Naive thymus-derived CD4-positive, alpha-beta T cell (primary cell): ENCODE data around the gene DAAM1. TPM values are rescaled to one million over a fixed set of nuclear protein-coding genes. Genes with fewer than 3 reads are reported as not detected.

Source experiments
- ATAC-seq: fragments of 150-1000 bp; cut with Tn5 transposase; 2 replicates; pipeline ENCODE4 v1.10.0; 2021; ENCODE audit warnings: mild to moderate bottlenecking, moderate library complexity
- CTCF ChIA-PET: fragments of 350-600 bp; sonication (Branson Sonifier 250); formaldehyde crosslinking; loops from one replicate; lab custom pipeline; 2021; ENCODE audit warnings: antibody characterized with exemption; lab: Charles Lee
- POLR2A ChIA-PET: fragments of 350-600 bp; sonication (Branson Sonifier 250); formaldehyde crosslinking; loops from one replicate; lab custom pipeline; 2021; ENCODE audit warnings: antibody characterized with exemption, inconsistent platforms; lab: Charles Lee
- DNase-seq, 9 donors: peaks; one replicate each; pipeline versions ENCODE4 v3.0.0 to v3.0.0-alpha.2; 2020 to 2022; ENCODE audit warnings: mixed read lengths in 1 of 9
- H3K27ac ChIP-seq: one replicate; pipeline ENCODE4 v1.7.0; 2013; ENCODE audit warnings: mild to moderate bottlenecking, low read depth, low read length, moderate library complexity
- H3K27me3 ChIP-seq, 2 donors: one replicate each; pipeline ENCODE4 v1.7.0; 2013; ENCODE audit warnings: low read length in 2 of 2, mild to moderate bottlenecking in 2 of 2, moderate library complexity in 2 of 2; ENCODE audit not compliant: control insufficient read depth in 2 of 2, insufficient read depth in 2 of 2
- H3K36me3 ChIP-seq, 3 experiments: 1 replicate in 2 of 3; 2 replicates in 1 of 3; pipeline ENCODE4 v1.7.0; 2013; ENCODE audit warnings: low read length in 3 of 3, mild to moderate bottlenecking in 3 of 3, moderate library complexity in 1 of 3; ENCODE audit not compliant: insufficient read depth in 3 of 3, control insufficient read depth in 2 of 3
- H3K4me1 ChIP-seq, 2 donors: one replicate each; pipeline ENCODE4 v1.7.0; 2013; ENCODE audit warnings: low read length in 2 of 2, mild to moderate bottlenecking in 2 of 2, moderate library complexity in 1 of 2; ENCODE audit not compliant: control insufficient read depth in 2 of 2, insufficient read depth in 2 of 2
- H3K4me3 ChIP-seq: 2 replicates; pipeline ENCODE4 v1.7.0; 2013; ENCODE audit warnings: mild to moderate bottlenecking, low read length
- H3K9me3 ChIP-seq, 3 experiments: 1 replicate in 2 of 3; 2 replicates in 1 of 3; pipeline ENCODE4 v1.7.0; 2013; ENCODE audit warnings: low read length in 3 of 3; ENCODE audit not compliant: control insufficient read depth in 2 of 3
- H3K27ac Mint-ChIP-seq, 9 donors: one replicate each; pipeline ENCODE4 v1.8.0; 2020 to 2022; ENCODE audit warnings: mixed read lengths in 9 of 9, mild to moderate bottlenecking in 8 of 9, moderate library complexity in 5 of 9, inconsistent platforms in 2 of 9
- H3K27me3 Mint-ChIP-seq, 5 donors: one replicate each; pipeline ENCODE4 v1.8.0; 2021 to 2022; ENCODE audit warnings: mixed read lengths in 5 of 5, mild to moderate bottlenecking in 1 of 5
- H3K36me3 Mint-ChIP-seq, 5 donors: one replicate each; pipeline ENCODE4 v1.8.0; 2020 to 2022; ENCODE audit warnings: mixed read lengths in 5 of 5, mild to moderate bottlenecking in 3 of 5, inconsistent platforms in 1 of 5
- H3K4me1 Mint-ChIP-seq, 7 donors: one replicate each; pipeline ENCODE4 v1.8.0; 2020 to 2022; ENCODE audit warnings: mixed read lengths in 7 of 7, mild to moderate bottlenecking in 3 of 7, inconsistent platforms in 1 of 7
- H3K4me3 Mint-ChIP-seq, 10 donors: one replicate each; pipeline ENCODE4 v1.8.0; 2020 to 2022; ENCODE audit warnings: mild to moderate bottlenecking in 10 of 10, mixed read lengths in 10 of 10, moderate library complexity in 6 of 10, inconsistent platforms in 2 of 10
- H3K9me3 Mint-ChIP-seq, 11 donors: one replicate each; pipeline ENCODE4 v1.8.0; 2020 to 2022; ENCODE audit warnings: mixed read lengths in 11 of 11, mild to moderate bottlenecking in 4 of 11, inconsistent platforms in 1 of 11, moderate library complexity in 1 of 11
- intact Hi-C, 2 donors: fragments of 100-400 bp; cut with micrococcal nuclease; formaldehyde crosslinking; loops; one replicate each; pipeline ENCODE4 v1.15.1; 2023
- polyA plus RNA-seq, 2 donors: library from polyadenylated mRNA; unstranded; fragments of 300-500 nt; fragmentation: Illumina TruSeq; gene quantifications; one replicate each; pipeline ENCODE4 v1.2.3, GENCODE V29; 2021
- total RNA-seq, 6 experiments: library from RNA in 5 of 6; stranded (reverse) in 5 of 6; gene quantifications; 1 replicate in 5 of 6; 2 replicates in 1 of 6; pipeline ENCODE4 v1.2.3 and lab custom pipeline; 2021 to 2026

The DAAM1 gene
- total and polyA plus RNA-seq, 7 experiments from 2014 or later, result 5.5 to 21.0 (median 10.8) TPM

GRCh38 chr14:59299731-59300130, 111.3 kb downstream of the DAAM1 start:
- Histone ChIP-seq H3K9me3 (no peaks in the 10 kb centered on the region), H3K4me1 (no peaks in the 10 kb centered on the region), H3K36me3 (no peaks in the 10 kb centered on the region), H3K27ac (no peak overlapping the region), H3K4me3 (no peak overlapping the region), H3K27me3 (no peaks in the 10 kb centered on the region)
- intact Hi-C loops, result no loop called here
- POLR2A ChIA-PET, result no interaction called here
- CTCF ChIA-PET, result no interaction called here
- Mint-ChIP-seq H3K9me3 (peaks cover 0 to 2% (median 0%) of the 10 kb centered on the region in 11 donors), H3K27me3 (no peaks in the 10 kb centered on the region), H3K4me1 (peaks cover 13 to 39% (median 24%) of the 10 kb centered on the region in 7 donors), H3K27ac (no peak overlapping the region), H3K4me3 (no peak overlapping the region), H3K36me3 (peaks cover 0 to 8% (median 3%) of the 10 kb centered on the region in 5 donors)
- no peak for ATAC-seq
- no peak for DNase-seq

- Mint-ChIP-seq H3K4me3 (peak overlapping the region in 2 of 10 donors; percentile 2 to 46), H3K27me3 (no peaks in the 10 kb centered on the region), H3K9me3 (peaks cover 0 to 2% (median 0%) of the 10 kb centered on the region in 11 donors), H3K36me3 (peaks cover 0 to 6% (median 3%) of the 10 kb centered on the region in 5 donors), H3K27ac (peak overlapping the region in 2 of 9 donors; percentile 2 to 11), H3K4me1 (peaks cover 13 to 37% (median 20%) of the 10 kb centered on the region in 7 donors)
- Histone ChIP-seq H3K27me3 (no peaks in the 10 kb centered on the region), H3K4me1 (no peaks in the 10 kb centered on the region), H3K9me3 (no peaks in the 10 kb centered on the region), H3K36me3 (no peaks in the 10 kb centered on the region), H3K4me3 (no peak overlapping the region), H3K27ac (no peak overlapping the region)
- intact Hi-C loops, result no loop called here
- POLR2A ChIA-PET, result no interaction called here
- CTCF ChIA-PET, result no interaction called here
- DNase-seq (peak in 1 of 9 donors; percentile 4), ATAC-seq (no peak)
Measured at GRCh38 chr14:59301354-59301753, 112.9 kb downstream of the DAAM1 start.

GRCh38 chr14:59302313-59302712, 113.8 kb downstream of the DAAM1 start:
- intact Hi-C loops, result no loop called here
- no peaks in the 10 kb centered on the region for H3K36me3 ChIP-seq
- no peak overlapping the region for H3K27ac ChIP-seq
- Mint-ChIP-seq H3K4me1 (peaks cover 12 to 32% (median 15%) of the 10 kb centered on the region in 7 donors), H3K27ac (no peak overlapping the region), H3K27me3 (no peaks in the 10 kb centered on the region), H3K9me3 (peaks cover 0 to 2% (median 0%) of the 10 kb centered on the region in 11 donors), H3K4me3 (no peak overlapping the region), H3K36me3 (peaks cover 0 to 5% (median 3%) of the 10 kb centered on the region in 5 donors)
- no peak overlapping the region for H3K4me3 ChIP-seq
- DNase-seq (no peak), ATAC-seq (no peak)
- CTCF ChIA-PET, result no interaction called here
- H3K27me3 ChIP-seq, result no peaks in the 10 kb centered on the region
- POLR2A ChIA-PET, result no interaction called here
- H3K9me3 ChIP-seq, result no peaks in the 10 kb centered on the region
- H3K4me1 ChIP-seq, result no peaks in the 10 kb centered on the region

- Mint-ChIP-seq H3K27me3 (no peaks in the 10 kb centered on the region), H3K36me3 (peaks cover 0 to 6% (median 4%) of the 10 kb centered on the region in 5 donors), H3K4me3 (no peak overlapping the region), H3K27ac (no peak overlapping the region), H3K9me3 (peaks cover 0 to 2% (median 0%) of the 10 kb centered on the region in 11 donors), H3K4me1 (peaks cover 10 to 27% (median 13%) of the 10 kb centered on the region in 7 donors)
- Histone ChIP-seq H3K4me1 (no peaks in the 10 kb centered on the region), H3K36me3 (no peaks in the 10 kb centered on the region), H3K27me3 (no peaks in the 10 kb centered on the region), H3K9me3 (no peaks in the 10 kb centered on the region), H3K4me3 (no peak overlapping the region), H3K27ac (no peak overlapping the region)
- no peak for DNase-seq
- no peak for ATAC-seq
- CTCF ChIA-PET, result no interaction called here
- intact Hi-C loops, result no loop called here
- POLR2A ChIA-PET, result no interaction called here
Measured at GRCh38 chr14:59303216-59303615, 114.7 kb downstream of the DAAM1 start.

- DNase-seq, result no peak
- POLR2A ChIA-PET, result no interaction called here
- peaks cover 10 to 24% (median 13%) of the 10 kb centered on the region in 7 donors for H3K4me1 Mint-ChIP-seq
- H3K4me3 Mint-ChIP-seq, result no peak overlapping the region
- no peaks in the 10 kb centered on the region for H3K27me3 Mint-ChIP-seq
- H3K9me3 ChIP-seq, result no peaks in the 10 kb centered on the region
- H3K4me1 ChIP-seq, result no peaks in the 10 kb centered on the region
- H3K36me3 Mint-ChIP-seq, result peaks cover 0 to 7% (median 3%) of the 10 kb centered on the region in 5 donors
- CTCF ChIA-PET, result no interaction called here
- no peak overlapping the region for H3K27ac ChIP-seq
- no peak for ATAC-seq
- intact Hi-C loops, result no loop called here
- no peaks in the 10 kb centered on the region for H3K27me3 ChIP-seq
- H3K9me3 Mint-ChIP-seq, result peaks cover 0 to 2% (median 0%) of the 10 kb centered on the region in 11 donors
- no peak overlapping the region for H3K27ac Mint-ChIP-seq
- H3K4me3 ChIP-seq, result no peak overlapping the region
- H3K36me3 ChIP-seq, result no peaks in the 10 kb centered on the region
Measured at GRCh38 chr14:59305231-59305630, 116.8 kb downstream of the DAAM1 start.

GRCh38 chr14:59305836-59306555, 117.5 kb downstream of the DAAM1 start:
- no peak for DNase-seq
- Histone ChIP-seq H3K27me3 (no peaks in the 10 kb centered on the region), H3K4me3 (no peak overlapping the region), H3K27ac (no peak overlapping the region), H3K9me3 (no peaks in the 10 kb centered on the region), H3K4me1 (no peaks in the 10 kb centered on the region), H3K36me3 (no peaks in the 10 kb centered on the region)
- H3K36me3 Mint-ChIP-seq, result peaks cover 0 to 7% (median 3%) of the 10 kb centered on the region in 5 donors
- CTCF ChIA-PET, result no interaction called here
- H3K27me3 Mint-ChIP-seq, result no peaks in the 10 kb centered on the region
- peaks cover 6 to 20% (median 8%) of the 10 kb centered on the region in 7 donors for H3K4me1 Mint-ChIP-seq
- POLR2A ChIA-PET, result no interaction called here
- ATAC-seq, result no peak
- no peak overlapping the region for H3K4me3 Mint-ChIP-seq
- no peak overlapping the region for H3K27ac Mint-ChIP-seq
- peaks cover 0 to 2% (median 0%) of the 10 kb centered on the region in 11 donors for H3K9me3 Mint-ChIP-seq
- intact Hi-C loops, result no loop called here

- intact Hi-C loops, result no loop called here
- CTCF ChIA-PET, result no interaction called here
Measured at GRCh38 chr14:59306775-59307174, 118.3 kb downstream of the DAAM1 start.

More at GRCh38 chr14:59306775-59307174, 118.3 kb downstream of the DAAM1 start:
- no peak for ATAC-seq
- peaks cover 0 to 7% (median 3%) of the 10 kb centered on the region in 5 donors for H3K36me3 Mint-ChIP-seq
- Histone ChIP-seq H3K4me1 (no peaks in the 10 kb centered on the region), H3K36me3 (no peaks in the 10 kb centered on the region), H3K27ac (no peak overlapping the region), H3K4me3 (no peak overlapping the region), H3K9me3 (no peaks in the 10 kb centered on the region), H3K27me3 (no peaks in the 10 kb centered on the region)
- no peak for DNase-seq
- POLR2A ChIA-PET, result no interaction called here
- H3K4me3 Mint-ChIP-seq, result no peak overlapping the region
- H3K4me1 Mint-ChIP-seq, result peaks cover 0 to 12% (median 0%) of the 10 kb centered on the region in 7 donors
- peaks cover 0 to 2% (median 0%) of the 10 kb centered on the region in 11 donors for H3K9me3 Mint-ChIP-seq
- no peak overlapping the region for H3K27ac Mint-ChIP-seq
- H3K27me3 Mint-ChIP-seq, result no peaks in the 10 kb centered on the region
